H9 (cell line): ENCODE data around the gene MGAT5. TPM values are rescaled to one million over a fixed set of nuclear protein-coding genes. Genes with fewer than 3 reads are reported as not detected.

Experiments
- DNase-seq: peaks from one replicate; pipeline ENCODE4 v3.0.0-alpha.2; 2017
- H2AFZ ChIP-seq: one replicate; pipeline ENCODE4 v1.6.1; 2013; ENCODE audit warnings: mild to moderate bottlenecking, low read length, control low read depth, moderate library complexity
- H2AK5ac ChIP-seq: 2 replicates; pipeline ENCODE4 v1.6.1; 2013; ENCODE audit warnings: low read length, control low read depth, mixed read lengths; ENCODE audit not compliant: insufficient read length
- H2BK120ac ChIP-seq: one replicate; pipeline ENCODE4 v1.6.1; 2013; ENCODE audit warnings: low read depth, mild to moderate bottlenecking, low read length, control low read depth, inconsistent platforms; ENCODE audit not compliant: poor library complexity, severe bottlenecking
- H2BK12ac ChIP-seq: 2 replicates; pipeline ENCODE4 v1.6.1; 2013; ENCODE audit warnings: low read length, control low read depth, mixed read lengths, low read depth; ENCODE audit not compliant: insufficient read length
- H2BK15ac ChIP-seq: 2 replicates; pipeline ENCODE4 v1.6.1; 2013; ENCODE audit warnings: low read depth, low read length, control low read depth
- H2BK20ac ChIP-seq: one replicate; pipeline ENCODE4 v1.6.1; 2013; ENCODE audit warnings: low read depth, mild to moderate bottlenecking, low read length, control low read depth, inconsistent platforms; ENCODE audit not compliant: poor library complexity, severe bottlenecking
- H2BK5ac ChIP-seq: 2 replicates; pipeline ENCODE4 v1.6.1; 2013; ENCODE audit warnings: low read length, control low read depth, mixed read lengths; ENCODE audit not compliant: insufficient read length
- H3K14ac ChIP-seq: 2 replicates; pipeline ENCODE4 v1.6.1; 2013; ENCODE audit warnings: low read length, control low read depth; ENCODE audit not compliant: insufficient read depth
- H3K18ac ChIP-seq: 2 replicates; pipeline ENCODE4 v1.6.1; 2013; ENCODE audit warnings: low read depth, mild to moderate bottlenecking, mixed read lengths, low read length, control low read depth; ENCODE audit not compliant: insufficient read length
- H3K23ac ChIP-seq: 2 replicates; pipeline ENCODE4 v1.6.1; 2013; ENCODE audit warnings: low read length, control low read depth, mixed read lengths, low read depth; ENCODE audit not compliant: insufficient read length
- H3K23me2 ChIP-seq: 2 replicates; pipeline ENCODE4 v1.6.1; 2013; ENCODE audit warnings: low read depth, mild to moderate bottlenecking, mixed read lengths, low read length, control low read depth; ENCODE audit not compliant: insufficient read length, poor library complexity, severe bottlenecking
- H3K27ac ChIP-seq: 2 replicates; pipeline ENCODE4 v1.5.1; 2013; ENCODE audit warnings: low read length, control low read depth, mixed read lengths, low read depth; ENCODE audit not compliant: insufficient read length
- H3K27me3 ChIP-seq: 2 replicates; pipeline ENCODE4 v1.6.1; 2013; ENCODE audit warnings: low read length, control low read depth, inconsistent platforms; ENCODE audit not compliant: insufficient read depth
- H3K4ac ChIP-seq: 2 replicates; pipeline ENCODE4 v1.6.1; 2013; ENCODE audit warnings: low read depth, mild to moderate bottlenecking, control low read depth, inconsistent platforms, low read length, moderate library complexity
- H3K4me1 ChIP-seq: 2 replicates; pipeline ENCODE4 v1.6.1; 2013; ENCODE audit warnings: low read length, control low read depth, inconsistent platforms; ENCODE audit not compliant: insufficient read depth
- H3K4me2 ChIP-seq: 2 replicates; pipeline ENCODE4 v1.6.1; 2013; ENCODE audit warnings: low read length, control low read depth, mixed read lengths; ENCODE audit not compliant: insufficient read length, insufficient read depth
- H3K56ac ChIP-seq: 2 replicates; pipeline ENCODE4 v1.6.1; 2013; ENCODE audit warnings: low read depth, mild to moderate bottlenecking, mixed read lengths, low read length, control low read depth; ENCODE audit not compliant: insufficient read length
- H3K79me1 ChIP-seq: 2 replicates; pipeline ENCODE4 v1.6.1; 2013; ENCODE audit warnings: low read depth, mild to moderate bottlenecking, moderate library complexity, low read length, control low read depth, inconsistent platforms; ENCODE audit not compliant: insufficient read depth, poor library complexity, severe bottlenecking
- H3K79me2 ChIP-seq: 2 replicates; pipeline ENCODE4 v1.6.1; 2013; ENCODE audit warnings: low read length, control low read depth, inconsistent platforms; ENCODE audit not compliant: insufficient read depth
- H3K9ac ChIP-seq: 2 replicates; pipeline ENCODE4 v1.6.1; 2013; ENCODE audit warnings: low read length, control low read depth, mixed read lengths; ENCODE audit not compliant: insufficient read length; ENCODE audit errors: extremely low read depth
- H3K9me3 ChIP-seq: one replicate; pipeline ENCODE4 v1.6.1; 2013; ENCODE audit warnings: low read depth, low read length, inconsistent platforms; ENCODE audit not compliant: control insufficient read depth
- H3T11ph ChIP-seq: one replicate; pipeline ENCODE4 v1.6.1; 2013; ENCODE audit warnings: mild to moderate bottlenecking, low read length, control low read depth, inconsistent platforms
- H4K20me1 ChIP-seq: one replicate; pipeline ENCODE4 v1.6.1; 2013; ENCODE audit not compliant: control insufficient read depth, insufficient read length, insufficient read depth
- H4K5ac ChIP-seq: 2 replicates; pipeline ENCODE4 v1.6.1; 2013; ENCODE audit warnings: low read depth, mild to moderate bottlenecking, mixed read lengths, low read length, control low read depth; ENCODE audit not compliant: insufficient read length
- H4K8ac ChIP-seq: replicated peaks from 2 replicates; pipeline ENCODE4 v1.6.1; 2013; ENCODE audit warnings: low read length, control low read depth, mixed read lengths, low read depth; ENCODE audit not compliant: insufficient read length
- H4K91ac ChIP-seq: 2 replicates; pipeline ENCODE4 v1.6.1; 2013; ENCODE audit warnings: low read depth, mild to moderate bottlenecking, moderate library complexity, mixed read lengths, low read length, control low read depth; ENCODE audit not compliant: insufficient read length
- H3K27ac Mint-ChIP-seq, 3 experiments: 2 replicates in 2 of 3; 3 replicates in 1 of 3; pipeline ENCODE4 v1.8.0; 2020 to 2021; ENCODE audit warnings: mixed read lengths in 3 of 3, mild to moderate bottlenecking in 1 of 3, moderate library complexity in 1 of 3
- H3K27me3 Mint-ChIP-seq: 2 replicates; pipeline ENCODE4 v1.8.0; 2021; ENCODE audit warnings: low read depth, mild to moderate bottlenecking, moderate library complexity, mixed read lengths
- H3K36me3 Mint-ChIP-seq, 3 experiments: 2 replicates in 2 of 3; 3 replicates in 1 of 3; pipeline ENCODE4 v1.8.0; 2020 to 2021; ENCODE audit warnings: low read depth in 3 of 3, mixed read lengths in 3 of 3; ENCODE audit not compliant: insufficient read depth in 1 of 3
- H3K4me1 Mint-ChIP-seq, 2 experiments: 2 replicates each; pipeline ENCODE4 v1.8.0; 2020; ENCODE audit warnings: mixed read lengths in 2 of 2
- H3K4me3 Mint-ChIP-seq, 2 experiments: 2 replicates in 1 of 2; 3 replicates in 1 of 2; pipeline ENCODE4 v1.8.0; 2020 to 2021; ENCODE audit warnings: mild to moderate bottlenecking in 2 of 2, mixed read lengths in 2 of 2, moderate library complexity in 1 of 2
- H3K9me3 Mint-ChIP-seq, 2 experiments: 2 replicates in 1 of 2; 3 replicates in 1 of 2; pipeline ENCODE4 v1.8.0; 2020; ENCODE audit warnings: mild to moderate bottlenecking in 2 of 2, mixed read lengths in 2 of 2, moderate library complexity in 1 of 2
- WGBS: extraction: QIAGEN DNeasy Blood & Tissue Kit; methylation state at CpG from one replicate; pipeline ENCODE4 v1.1.7; 2013; ENCODE audit warnings: missing lambda C conversion rate, low lambda C conversion rate, mixed read lengths; ENCODE audit not compliant: insufficient read length; ENCODE audit errors: extremely low coverage; 5-methylcytosine and 5-hydroxymethylcytosine counted together
- total RNA-seq: library from RNA; stranded (reverse); gene quantifications from 2 replicates; pipeline ENCODE4 v1.2.1, GENCODE V29; 2021
- TF ChIP-seq, protein P1 (sequence below): fragments of 200-600 bp; sonication (generic); conservative IDR thresholded peaks from 3 replicates; pipeline ENCODE4 v1.8.0; 2021; ENCODE audit warnings: antibody characterized with exemption, mild to moderate bottlenecking

MGAT5 gene
- total RNA-seq, 1 experiment from 2014 or later: 25.7 TPM

DNA sequence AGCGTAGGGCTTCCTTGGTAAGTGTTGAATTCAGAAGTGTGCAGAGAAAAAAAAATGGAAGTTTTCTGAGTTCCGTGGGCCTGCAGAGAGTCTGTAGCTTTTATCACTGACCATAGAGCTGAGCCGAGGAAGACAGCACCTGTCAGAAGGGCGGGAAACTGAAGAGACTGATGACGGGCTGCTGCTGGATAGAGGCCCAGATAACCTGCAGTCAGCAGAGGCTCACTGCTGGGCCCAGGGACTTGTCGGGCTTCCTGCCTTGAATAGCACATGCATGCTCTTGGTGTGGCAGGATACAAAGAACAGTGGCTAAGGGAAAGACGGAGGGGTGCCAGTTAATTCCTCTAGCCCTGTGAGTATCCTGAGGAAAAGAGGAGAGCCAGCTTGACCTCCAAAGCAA, 166.4 kb downstream of the MGAT5 start:
- Histone ChIP-seq H3K18ac (no peak overlapping the region), H4K20me1 (no peaks in the 10 kb centered on the region), H2BK120ac (no peak overlapping the region), H3K23ac (no peak overlapping the region), H2BK12ac (no peak overlapping the region), H3K27me3 (no peaks in the 10 kb centered on the region), H4K91ac (no peak overlapping the region), H2BK15ac (no peak overlapping the region), H3K56ac (no peak overlapping the region), H3K23me2 (no peaks in the 10 kb centered on the region), H2BK5ac (no peak overlapping the region), H2AK5ac (no peak overlapping the region), H3K9ac (no peak overlapping the region), H4K8ac (no peak overlapping the region), H3K4me1 (no peaks in the 10 kb centered on the region), H3K79me1 (no peaks in the 10 kb centered on the region), H2BK20ac (no peak overlapping the region), H3K4ac (no peak overlapping the region), H4K5ac (no peak overlapping the region), H3K4me2 (no peak overlapping the region), H2AFZ (no peak overlapping the region), H3K27ac (no peak overlapping the region), H3K9me3 (no peaks in the 10 kb centered on the region), H3K79me2 (no peaks in the 10 kb centered on the region), H3T11ph (no peak overlapping the region), H3K14ac (no peak overlapping the region)
- DNase-seq: peak; percentile 56
- Mint-ChIP-seq H3K36me3 (peaks cover 0 to 10% (median 4%) of the 10 kb centered on the region in 3 experiments; a peak in 4 of 7 replicates), H3K4me3 (no peak overlapping the region), H3K27me3 (no peaks in the 10 kb centered on the region), H3K4me1 (peaks cover 6 to 8% of the 10 kb centered on the region in 2 experiments), H3K9me3 (no peaks in the 10 kb centered on the region), H3K27ac (no peak overlapping the region)
- TF ChIP-seq, protein P1, sequence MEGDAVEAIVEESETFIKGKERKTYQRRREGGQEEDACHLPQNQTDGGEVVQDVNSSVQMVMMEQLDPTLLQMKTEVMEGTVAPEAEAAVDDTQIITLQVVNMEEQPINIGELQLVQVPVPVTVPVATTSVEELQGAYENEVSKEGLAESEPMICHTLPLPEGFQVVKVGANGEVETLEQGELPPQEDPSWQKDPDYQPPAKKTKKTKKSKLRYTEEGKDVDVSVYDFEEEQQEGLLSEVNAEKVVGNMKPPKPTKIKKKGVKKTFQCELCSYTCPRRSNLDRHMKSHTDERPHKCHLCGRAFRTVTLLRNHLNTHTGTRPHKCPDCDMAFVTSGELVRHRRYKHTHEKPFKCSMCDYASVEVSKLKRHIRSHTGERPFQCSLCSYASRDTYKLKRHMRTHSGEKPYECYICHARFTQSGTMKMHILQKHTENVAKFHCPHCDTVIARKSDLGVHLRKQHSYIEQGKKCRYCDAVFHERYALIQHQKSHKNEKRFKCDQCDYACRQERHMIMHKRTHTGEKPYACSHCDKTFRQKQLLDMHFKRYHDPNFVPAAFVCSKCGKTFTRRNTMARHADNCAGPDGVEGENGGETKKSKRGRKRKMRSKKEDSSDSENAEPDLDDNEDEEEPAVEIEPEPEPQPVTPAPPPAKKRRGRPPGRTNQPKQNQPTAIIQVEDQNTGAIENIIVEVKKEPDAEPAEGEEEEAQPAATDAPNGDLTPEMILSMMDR: no peak
- no CpG with 5 or more reads among the region's 7 CpGs for WGBS
